Duodenal mucosa (tissue), 2 donors: ENCODE results near the gene HDGF.

Source experiments
- H3K27ac ChIP-seq: one replicate; pipeline ENCODE4 v1.7.0; 2013; ENCODE audit warnings: low read depth, low read length
- H3K27me3 ChIP-seq, 2 donors: one replicate each; pipeline ENCODE4 v1.7.0; 2013; ENCODE audit warnings: low read length in 2 of 2, control low read depth in 1 of 2; ENCODE audit not compliant: insufficient read depth in 2 of 2, control insufficient read depth in 1 of 2
- H3K36me3 ChIP-seq, 2 donors: one replicate each; pipeline ENCODE4 v1.7.0; 2013; ENCODE audit warnings: low read length in 2 of 2, control low read depth in 1 of 2; ENCODE audit not compliant: insufficient read depth in 2 of 2, control insufficient read depth in 1 of 2
- H3K4me1 ChIP-seq, 2 donors: one replicate each; pipeline ENCODE4 v1.7.0; 2013; ENCODE audit warnings: low read length in 2 of 2, control low read depth in 1 of 2; ENCODE audit not compliant: insufficient read depth in 2 of 2, control insufficient read depth in 1 of 2
- H3K4me3 ChIP-seq, 2 donors: one replicate each; pipeline ENCODE4 v1.7.0; 2013; ENCODE audit warnings: low read length in 2 of 2, low read depth in 1 of 2
- H3K9ac ChIP-seq, 2 donors: one replicate each; pipeline ENCODE4 v1.7.0; 2013; ENCODE audit warnings: low read length in 2 of 2, low read depth in 1 of 2
- H3K9me3 ChIP-seq, 2 donors: one replicate each; pipeline ENCODE4 v1.7.0; 2013; ENCODE audit warnings: low read length in 2 of 2, control low read depth in 1 of 2; ENCODE audit not compliant: control insufficient read depth in 1 of 2

The HDGF gene

GRCh38 chr1:156747742-156748669 lies 3.5 kb downstream of the HDGF start:
- Histone ChIP-seq H3K27me3 (no peaks in the 10 kb centered on the region), H3K9ac (peak overlapping the region; percentile 85 to 95), H3K27ac (peak overlapping the region; percentile 95), H3K9me3 (peaks cover 0 to 1% of the 10 kb centered on the region in 2 donors), H3K4me1 (peaks cover 49 to 60% of the 10 kb centered on the region in 2 donors), H3K4me3 (peak overlapping the region; percentile 93 to 94), H3K36me3 (peaks cover 18 to 21% of the 10 kb centered on the region in 2 donors)

DNA sequence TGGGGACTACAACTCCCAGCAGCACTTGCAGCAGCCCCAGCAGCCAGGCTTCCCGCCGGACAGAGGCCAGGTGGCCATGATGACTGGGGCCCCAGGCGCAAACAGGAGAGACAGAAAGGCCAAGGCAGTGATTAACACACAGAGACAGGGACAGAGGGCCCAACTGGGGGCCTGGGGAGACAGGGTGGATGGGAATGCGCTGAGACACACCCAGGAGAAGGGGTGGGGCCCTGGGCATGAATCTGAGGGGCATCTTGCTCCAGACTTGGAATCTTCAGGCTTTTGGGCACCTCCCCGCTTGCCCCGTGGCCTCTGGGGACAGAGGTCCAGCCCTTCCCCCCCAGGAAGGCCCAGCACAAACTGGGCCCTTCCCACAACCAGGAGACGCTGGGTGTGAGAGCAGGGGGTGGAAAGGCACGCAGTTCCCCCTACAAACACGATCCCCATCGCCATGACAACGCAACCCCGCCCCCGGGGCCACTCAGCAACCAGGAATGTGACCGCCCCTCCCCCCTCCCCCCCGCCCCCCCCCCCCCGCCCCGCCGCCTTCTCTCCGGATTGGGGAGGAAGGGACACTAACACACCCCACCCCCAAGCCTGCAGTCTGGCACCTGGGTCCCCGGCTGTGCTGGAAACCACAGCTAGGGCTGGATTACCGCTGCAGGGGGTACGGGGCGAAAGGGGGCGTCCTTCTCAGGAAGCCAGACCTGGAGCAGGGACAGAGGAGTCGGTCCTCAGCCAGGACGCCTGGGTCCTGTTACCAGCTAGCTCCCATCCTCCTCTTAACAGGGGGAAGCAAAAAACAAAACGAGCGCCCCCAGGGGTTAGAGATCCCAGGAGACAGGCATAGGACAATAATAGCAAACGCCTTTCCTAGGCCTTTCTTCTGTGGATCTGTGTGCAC lies 4.5 kb downstream of the HDGF start:
- Histone ChIP-seq H3K4me3 (peak overlapping the region; percentile 93 to 94), H3K27ac (peak overlapping the region; percentile 98), H3K27me3 (no peaks in the 10 kb centered on the region), H3K9ac (peak overlapping the region; percentile 85 to 95), H3K9me3 (peaks cover 0 to under 1% of the 10 kb centered on the region in 2 donors), H3K4me1 (peaks cover 44 to 49% of the 10 kb centered on the region in 2 donors), H3K36me3 (peaks cover 19 to 27% of the 10 kb centered on the region in 2 donors)

DNA sequence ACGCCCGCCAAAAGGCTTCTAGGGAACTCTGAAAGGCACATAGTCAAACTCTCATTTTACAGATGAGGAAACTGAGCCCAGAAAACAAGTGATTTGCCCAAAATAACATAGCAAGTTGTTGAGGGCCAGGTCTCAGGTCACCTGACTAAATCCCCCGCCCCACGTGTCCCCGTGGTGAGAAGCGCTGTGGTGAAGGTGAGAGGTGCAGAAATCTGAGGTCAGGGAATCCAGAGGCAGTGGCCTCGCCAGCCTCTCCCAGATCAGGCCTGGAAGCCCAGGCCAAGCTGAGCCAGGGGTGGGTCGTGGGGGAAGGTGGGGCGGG lies 5.1 kb downstream of the HDGF start:
- Histone ChIP-seq H3K9me3 (no peaks in the 10 kb centered on the region), H3K4me1 (peaks cover 50 to 54% of the 10 kb centered on the region in 2 donors), H3K36me3 (peaks cover 19 to 27% of the 10 kb centered on the region in 2 donors), H3K9ac (peak overlapping the region; percentile 63 to 95), H3K27ac (peak overlapping the region; percentile 98), H3K4me3 (peak overlapping the region; percentile 63 to 69), H3K27me3 (no peaks in the 10 kb centered on the region)

- Histone ChIP-seq H3K9me3 (no peaks in the 10 kb centered on the region), H3K36me3 (peaks cover 19 to 27% of the 10 kb centered on the region in 2 donors), H3K9ac (peak overlapping the region; percentile 63 to 95), H3K27ac (no peak overlapping the region), H3K27me3 (no peaks in the 10 kb centered on the region), H3K4me1 (peaks cover 52 to 55% of the 10 kb centered on the region in 2 donors), H3K4me3 (peak overlapping the region in 1 of 2 donors; percentile 69)
Observed at GRCh38 chr1:156745881-156746280, 5.6 kb downstream of the HDGF start.

DNA sequence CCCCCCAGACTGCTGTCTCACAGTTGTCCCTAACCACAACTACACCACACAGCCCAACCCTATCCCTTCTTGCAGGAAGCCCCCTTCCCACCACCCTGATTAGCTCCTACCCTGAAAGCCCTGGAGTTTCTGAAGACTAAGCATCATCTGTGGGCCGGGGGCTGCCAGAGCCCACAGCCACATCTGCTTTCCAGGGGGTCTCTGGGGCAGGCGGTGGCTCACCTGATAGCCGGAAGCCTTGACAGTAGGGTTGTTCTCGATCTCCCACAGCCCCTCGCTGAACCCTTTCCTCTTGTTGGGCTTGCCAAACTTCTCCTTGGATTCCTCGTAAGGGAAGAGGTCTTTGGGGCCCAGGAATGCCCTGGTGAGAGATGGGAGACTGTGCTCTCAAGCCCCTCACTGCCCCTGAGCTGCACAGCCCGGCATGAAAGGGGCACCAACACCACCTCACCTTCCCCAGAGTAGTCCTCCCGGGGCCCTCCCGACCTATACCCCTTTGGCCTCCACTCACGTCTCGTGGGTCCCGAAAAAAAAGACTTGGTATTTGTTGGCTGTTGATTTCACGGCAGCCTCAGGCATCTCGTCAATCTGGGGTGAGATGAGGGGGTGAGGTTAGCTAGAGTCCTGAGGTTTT lies 6.6 kb downstream of the HDGF start:
- H3K9ac ChIP-seq, result peak overlapping the region in 1 of 2 donors; percentile 95
- no peaks in the 10 kb centered on the region for H3K9me3 ChIP-seq
- peaks cover 54 to 56% of the 10 kb centered on the region in 2 donors for H3K4me1 ChIP-seq
- H3K27me3 ChIP-seq, result no peaks in the 10 kb centered on the region
- no peak overlapping the region for H3K27ac ChIP-seq
- H3K4me3 ChIP-seq, result no peak overlapping the region
- H3K36me3 ChIP-seq, result peaks cover 19 to 27% of the 10 kb centered on the region in 2 donors

DNA sequence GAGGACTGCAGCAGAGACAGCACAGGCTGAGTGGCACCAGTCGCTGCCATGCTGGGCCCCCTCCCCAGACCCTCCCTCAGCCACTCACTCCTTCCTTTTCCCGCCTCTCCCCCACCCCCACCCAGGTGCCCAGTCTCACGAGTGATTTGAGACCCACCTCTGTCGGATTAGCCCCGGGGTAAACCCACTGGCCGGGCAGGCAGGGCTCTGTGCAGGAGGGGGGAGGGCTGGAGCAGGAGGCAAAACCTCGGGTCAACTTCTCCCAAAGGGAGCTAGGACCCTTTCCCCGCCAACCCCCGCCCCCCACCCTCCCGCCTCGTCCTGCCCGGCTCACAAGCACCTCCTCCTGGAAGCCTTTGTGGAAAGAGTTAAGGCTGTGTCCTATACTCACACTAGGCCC lies 7.1 kb downstream of the HDGF start:
- peaks cover 48 to 56% of the 10 kb centered on the region in 2 donors for H3K4me1 ChIP-seq
- H3K4me3 ChIP-seq, result no peak overlapping the region
- no peaks in the 10 kb centered on the region for H3K27me3 ChIP-seq
- H3K36me3 ChIP-seq, result peaks cover 19 to 27% of the 10 kb centered on the region in 2 donors
- H3K27ac ChIP-seq, result no peak overlapping the region
- H3K9ac ChIP-seq, result no peak overlapping the region
- H3K9me3 ChIP-seq, result no peaks in the 10 kb centered on the region

DNA sequence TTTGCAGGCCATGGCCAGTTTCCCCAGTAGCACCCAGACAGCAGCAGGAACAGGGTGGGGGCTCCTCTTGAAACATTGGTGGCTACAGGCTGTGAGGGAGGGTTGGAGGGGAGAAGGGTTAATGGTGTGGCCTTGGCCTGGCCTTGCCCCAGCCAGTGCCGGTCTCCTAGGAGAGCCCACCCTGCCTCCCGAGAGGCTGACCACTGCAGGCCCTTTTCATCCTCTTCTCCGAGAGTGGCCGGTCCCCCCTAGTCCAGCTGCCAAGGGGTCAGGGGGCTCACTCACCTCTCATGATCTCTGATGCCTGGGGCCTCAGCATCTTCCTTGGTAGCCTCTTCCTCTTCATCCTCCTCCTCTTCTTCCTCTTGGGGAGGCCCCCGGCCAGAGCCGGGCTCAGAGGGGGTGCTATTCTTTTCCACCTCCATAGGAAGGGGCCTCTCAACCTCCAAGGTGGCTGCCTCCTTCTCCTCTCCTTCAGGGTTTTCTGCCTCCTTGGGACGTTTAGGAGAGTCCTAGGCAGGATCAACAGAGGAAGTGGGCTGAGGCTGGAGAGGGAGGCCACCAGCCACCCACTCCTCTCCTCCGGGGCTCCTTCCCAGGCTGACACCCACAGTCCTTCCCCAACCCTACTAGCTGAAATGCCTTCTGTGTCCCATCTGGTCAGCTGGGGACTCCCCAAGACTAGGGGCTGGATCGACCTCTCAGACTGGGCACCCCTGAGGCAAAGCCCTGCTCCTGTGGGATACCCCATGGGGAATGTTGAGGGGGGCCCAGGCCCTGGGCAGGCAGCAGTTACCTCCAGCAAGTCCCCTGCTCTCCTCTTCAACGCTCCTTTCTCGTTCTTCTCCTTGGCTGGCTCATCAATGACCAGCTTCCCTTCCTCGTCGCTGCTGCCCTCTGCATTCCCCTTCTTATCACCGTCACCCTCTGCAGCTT lies 7.8 kb downstream of the HDGF start:
- Histone ChIP-seq H3K4me3 (no peak overlapping the region), H3K27ac (no peak overlapping the region), H3K9me3 (no peaks in the 10 kb centered on the region), H3K4me1 (peaks cover 41 to 50% of the 10 kb centered on the region in 2 donors), H3K36me3 (peaks cover 19 to 27% of the 10 kb centered on the region in 2 donors), H3K9ac (no peak overlapping the region), H3K27me3 (no peaks in the 10 kb centered on the region)

DNA sequence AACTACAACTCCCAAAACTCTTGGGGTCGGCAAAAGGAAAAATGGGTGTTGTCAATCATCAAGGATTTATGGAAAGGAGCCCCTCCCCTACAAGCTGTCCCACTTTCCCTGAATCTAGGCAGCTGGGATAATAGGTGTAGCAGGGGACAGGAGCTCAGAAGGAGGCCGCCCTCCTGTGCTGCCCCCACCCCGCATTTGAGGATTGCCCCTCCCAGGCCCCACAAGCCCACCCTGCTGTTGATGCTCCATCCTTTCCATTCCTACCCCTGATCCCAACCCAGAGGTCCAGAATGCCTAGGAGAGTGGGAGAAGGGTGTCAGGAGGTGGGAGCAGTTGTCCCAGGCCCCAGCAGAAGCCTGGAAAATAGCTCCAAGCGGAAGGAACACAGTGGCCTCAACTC lies 8.7 kb downstream of the HDGF start:
- no peak overlapping the region for H3K9ac ChIP-seq
- no peak overlapping the region for H3K27ac ChIP-seq

GRCh38 chr1:156742017-156742416 lies 9.5 kb downstream of the HDGF start:
- peaks cover 25 to 43% of the 10 kb centered on the region in 2 donors for H3K36me3 ChIP-seq
- H3K9me3 ChIP-seq, result no peaks in the 10 kb centered on the region
- no peak overlapping the region for H3K9ac ChIP-seq
- H3K27ac ChIP-seq, result no peak overlapping the region
- H3K4me3 ChIP-seq, result no peak overlapping the region
- no peaks in the 10 kb centered on the region for H3K27me3 ChIP-seq
- peaks cover 27 to 35% of the 10 kb centered on the region in 2 donors for H3K4me1 ChIP-seq

More for the DNA sequence above, 8.7 kb downstream of the HDGF start:
- no peaks in the 10 kb centered on the region for H3K27me3 ChIP-seq
- no peaks in the 10 kb centered on the region for H3K9me3 ChIP-seq
- H3K4me1 ChIP-seq, result peaks cover 33 to 42% of the 10 kb centered on the region in 2 donors
- H3K4me3 ChIP-seq, result no peak overlapping the region
- peaks cover 19 to 35% of the 10 kb centered on the region in 2 donors for H3K36me3 ChIP-seq
